ENCODE results near the gene COPS8.

The COPS8 gene

GRCh38 chr2:237064203-237065070 lies 21.3 kb upstream of the COPS8 start:
- no peak for DNase-seq (ENCODE audit: low spot score)
- no peak for FAIRE-seq

DNA sequence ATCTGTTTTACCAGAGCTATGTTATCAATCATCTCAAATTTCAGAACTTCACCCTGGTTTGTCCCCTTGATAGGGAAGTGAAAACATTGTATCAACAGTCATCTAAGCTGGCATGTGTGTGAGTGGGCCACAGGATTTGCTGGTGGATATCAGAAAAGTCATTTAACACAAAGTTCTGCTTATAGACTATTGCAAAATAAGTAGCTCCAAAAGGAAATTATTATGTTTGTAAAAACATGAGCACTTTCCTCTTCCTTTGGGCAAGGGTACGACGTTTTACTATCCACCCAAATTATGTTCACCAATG lies 20.7 kb upstream of the COPS8 start:
- FAIRE-seq (no peak), DNase-seq (ENCODE audit: low spot score) (no peak)

DNA sequence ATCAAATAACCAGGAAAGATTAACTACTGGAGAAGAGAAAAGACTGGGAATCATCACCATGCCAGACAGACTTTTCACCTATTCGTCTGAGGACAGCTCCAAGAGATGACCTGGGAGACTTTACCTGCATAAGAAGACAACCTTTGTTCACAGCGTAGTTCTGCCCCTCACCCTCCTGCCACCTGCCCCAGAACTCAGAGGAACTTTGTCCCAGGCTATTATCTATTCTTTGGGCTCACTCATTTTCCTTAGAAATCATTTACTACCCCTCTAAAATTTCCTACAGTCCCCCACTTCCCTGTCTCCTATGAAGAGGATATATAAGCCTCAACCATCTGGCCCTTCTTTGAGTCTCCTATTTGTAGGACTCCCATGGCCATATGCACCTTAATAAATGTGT lies 19.3 kb upstream of the COPS8 start:
- DNase-seq (ENCODE audit: low spot score) = no peak
- FAIRE-seq = no peak

- no peak for FAIRE-seq
- DNase-seq (ENCODE audit: low spot score) = no peak
Observed at GRCh38 chr2:237068005-237068576, 17.6 kb upstream of the COPS8 start.

- DNase-seq (ENCODE audit: low spot score) (peak; percentile 72), FAIRE-seq (no peak)
Observed at GRCh38 chr2:237072067-237072931, 13.4 kb upstream of the COPS8 start.

- FAIRE-seq = no peak
- DNase-seq (ENCODE audit: low spot score) = no peak
Observed at GRCh38 chr2:237073552-237073951, 12.1 kb upstream of the COPS8 start.

GRCh38 chr2:237074211-237074993 lies 11.3 kb upstream of the COPS8 start:
- no peak for FAIRE-seq

DNA sequence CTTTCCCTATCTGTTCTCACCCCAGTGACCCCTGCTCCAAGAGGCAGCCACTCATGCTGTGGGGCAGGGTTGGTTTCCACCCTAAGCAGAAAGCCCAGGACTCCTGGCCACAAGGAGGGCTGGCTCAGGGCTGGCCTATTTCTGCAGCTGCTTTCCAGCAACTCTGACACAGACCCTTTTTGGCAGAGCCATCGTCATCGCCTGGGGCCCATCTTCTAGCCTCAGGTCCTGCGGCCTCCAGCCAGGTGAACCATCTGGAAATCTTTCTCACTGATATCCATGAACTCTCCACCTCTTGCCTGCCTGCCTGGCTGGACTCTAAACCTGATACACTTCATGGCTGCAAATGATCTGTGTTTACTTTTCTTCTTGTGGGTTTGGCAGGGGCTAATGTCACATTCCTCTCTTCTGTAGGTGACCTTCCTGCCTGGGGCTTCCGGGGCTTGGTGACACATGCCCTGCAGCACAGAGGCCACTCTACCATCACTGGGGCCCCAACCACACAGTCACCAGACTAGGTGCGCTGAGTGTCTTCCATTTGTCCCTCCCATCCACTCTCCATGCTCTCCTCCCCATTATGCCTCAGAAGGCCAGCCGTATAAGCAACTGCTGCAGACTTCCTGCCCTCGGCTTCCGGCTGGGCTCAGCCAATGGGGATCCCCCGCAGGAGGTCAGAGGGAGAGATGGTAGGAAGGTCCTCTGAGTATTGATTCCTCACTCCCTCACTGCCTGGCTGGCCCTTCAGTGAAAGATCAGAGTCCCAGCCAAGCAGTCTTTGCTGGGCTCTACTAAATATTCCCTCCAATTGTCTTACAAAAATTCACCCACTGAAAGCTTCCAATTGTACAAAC lies 9.7 kb upstream of the COPS8 start:
- no peak for FAIRE-seq

More at GRCh38 chr2:237074211-237074993, 11.3 kb upstream of the COPS8 start:
- no peak for DNase-seq (ENCODE audit: low spot score)

GRCh38 chr2:237081596-237081995 lies 4.1 kb upstream of the COPS8 start:
- DNase-seq (ENCODE audit: low spot score) (no peak), FAIRE-seq (no peak)

More for the DNA sequence above, 9.7 kb upstream of the COPS8 start:
- peak; percentile 33 for DNase-seq (ENCODE audit: low spot score)

DNA sequence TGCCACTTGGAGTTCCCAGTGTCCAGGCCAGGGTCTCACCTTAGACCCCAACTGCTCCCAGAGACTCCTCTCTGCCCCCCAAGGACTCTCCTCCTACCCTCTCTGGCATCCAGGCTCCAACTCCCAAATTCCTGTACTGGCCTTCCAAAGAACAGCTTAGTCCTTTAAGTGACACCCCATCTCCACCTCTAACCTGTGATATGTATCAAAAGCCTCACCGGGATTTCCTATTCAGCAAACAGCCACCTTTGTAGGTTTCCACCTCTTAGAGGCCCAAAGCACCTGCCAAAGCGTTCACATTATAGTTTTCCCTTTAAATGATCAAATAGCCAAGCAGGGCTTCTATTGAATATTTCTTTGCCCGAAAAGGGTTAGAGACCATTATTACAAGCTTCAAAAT lies 2.7 kb upstream of the COPS8 start:
- FAIRE-seq (no peak), DNase-seq (ENCODE audit: low spot score) (no peak)

DNA sequence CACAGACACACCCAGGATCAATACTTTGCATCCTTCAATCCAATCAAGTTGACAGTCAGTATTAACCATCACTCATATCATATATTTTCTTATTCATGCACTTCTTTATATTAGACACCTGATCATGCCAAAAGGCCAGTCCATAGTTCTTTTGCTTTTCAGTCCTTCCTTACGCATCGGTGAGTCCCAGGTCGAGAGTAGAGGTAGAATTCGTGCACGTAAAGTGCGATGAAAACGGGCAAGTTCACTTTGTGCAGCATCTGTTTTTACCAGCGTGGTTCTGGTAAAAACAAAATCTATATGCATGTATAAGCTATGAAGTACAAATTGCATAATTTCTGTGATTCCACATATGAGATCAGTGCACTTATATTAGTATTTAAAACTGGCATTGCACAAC lies 1.2 kb upstream of the COPS8 start:
- FAIRE-seq (no peak), DNase-seq (ENCODE audit: low spot score) (no peak)

GRCh38 chr2:237090906-237091305 lies 5.2 kb downstream of the COPS8 start:
- FAIRE-seq = no peak
- DNase-seq (ENCODE audit: low spot score) = no peak

DNA sequence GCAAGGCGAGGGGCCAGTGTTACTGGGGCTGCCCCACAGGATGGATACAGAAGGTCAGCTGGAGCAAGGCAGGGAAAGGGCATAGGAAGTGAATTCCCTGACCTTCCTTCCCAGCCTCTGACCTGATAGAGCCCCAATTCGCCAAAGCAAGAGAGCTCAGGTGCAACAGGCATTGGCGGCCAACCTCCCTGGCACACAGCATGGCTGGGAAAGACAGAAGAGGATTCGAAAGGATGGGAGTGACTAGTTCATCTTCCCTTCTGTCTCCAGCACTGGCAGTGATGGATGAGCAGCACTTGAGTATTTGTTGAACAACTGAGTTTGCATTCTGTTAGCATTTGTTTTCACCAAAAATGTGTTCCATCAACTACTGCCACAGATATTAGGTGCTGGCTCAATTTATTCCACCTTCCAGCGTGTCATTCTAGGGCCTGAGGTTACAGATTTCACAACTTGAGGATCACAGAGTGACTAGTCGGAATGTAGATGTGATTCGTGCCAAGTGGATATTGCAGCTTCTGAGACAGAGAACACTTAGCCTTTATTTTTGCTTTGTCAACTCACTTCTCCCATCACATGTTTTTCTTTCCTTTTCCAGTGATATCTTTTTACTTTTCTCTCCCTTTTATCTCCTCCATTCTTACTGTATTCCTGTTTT lies 6.2 kb downstream of the COPS8 start:
- DNase-seq (ENCODE audit: low spot score) = no peak

DNA sequence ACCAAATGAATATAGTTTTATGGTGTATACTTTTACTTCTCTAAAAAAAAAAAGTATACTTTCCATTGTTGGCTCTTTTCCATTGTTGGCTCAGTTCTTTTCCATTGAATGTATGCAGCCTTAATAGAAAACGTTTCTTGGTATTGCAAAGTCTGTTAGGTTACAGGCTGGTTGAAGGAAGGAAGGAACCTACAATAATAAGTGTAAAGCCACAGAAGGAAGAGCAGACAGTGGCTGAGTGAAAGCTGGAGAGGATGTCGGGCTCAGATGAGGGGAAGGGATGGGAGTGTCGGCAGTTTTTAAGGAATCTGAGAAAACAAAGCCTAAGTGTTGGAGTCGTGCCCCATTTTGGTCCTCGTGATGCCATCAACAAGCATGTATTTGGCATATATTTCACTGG lies 6.8 kb downstream of the COPS8 start:
- FAIRE-seq (no peak), DNase-seq (ENCODE audit: low spot score) (no peak)

More for the DNA sequence above, 6.2 kb downstream of the COPS8 start:
- no peak for FAIRE-seq

DNA sequence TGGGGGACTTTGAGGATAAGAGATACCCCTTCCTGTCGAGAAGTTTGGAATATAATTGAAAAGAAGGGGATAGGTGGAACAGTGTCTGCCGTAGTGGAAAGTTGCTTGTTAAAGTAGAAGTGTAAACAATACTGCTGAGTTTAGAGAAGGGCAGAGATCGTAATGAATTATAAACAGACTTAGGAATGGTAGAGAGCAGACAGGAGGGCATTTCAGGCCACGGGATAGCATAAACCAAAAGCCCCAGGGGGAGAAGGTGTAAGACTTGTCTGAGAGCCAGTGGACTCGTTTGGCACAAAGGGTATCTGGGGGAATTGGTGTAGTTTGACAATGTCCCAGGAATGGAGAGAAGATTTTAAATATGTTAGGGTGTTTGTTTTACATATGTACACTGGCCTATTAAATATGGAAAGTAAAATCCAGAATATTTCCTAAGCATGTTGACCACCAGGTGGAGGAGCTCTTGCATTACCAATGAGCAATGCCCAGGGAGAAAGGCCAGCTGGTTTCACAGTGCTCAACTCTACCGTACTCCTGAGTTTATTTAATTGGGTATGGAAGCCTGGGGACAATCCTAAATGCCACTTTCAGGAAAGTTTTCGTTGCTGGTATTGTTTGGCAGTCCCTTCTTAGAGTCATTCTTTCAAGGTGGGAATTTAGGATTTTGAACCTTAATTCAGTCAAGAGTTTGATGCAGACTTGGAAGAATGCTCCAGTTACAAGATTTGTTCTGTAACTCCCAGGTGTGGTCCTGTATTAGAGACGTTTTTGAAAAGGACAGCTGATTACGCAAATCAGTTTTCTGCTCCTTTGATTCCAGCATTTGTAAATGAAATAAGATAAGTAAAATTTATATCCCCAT lies 7.5 kb downstream of the COPS8 start:
- FAIRE-seq = no peak
- no peak for DNase-seq (ENCODE audit: low spot score)

DNA sequence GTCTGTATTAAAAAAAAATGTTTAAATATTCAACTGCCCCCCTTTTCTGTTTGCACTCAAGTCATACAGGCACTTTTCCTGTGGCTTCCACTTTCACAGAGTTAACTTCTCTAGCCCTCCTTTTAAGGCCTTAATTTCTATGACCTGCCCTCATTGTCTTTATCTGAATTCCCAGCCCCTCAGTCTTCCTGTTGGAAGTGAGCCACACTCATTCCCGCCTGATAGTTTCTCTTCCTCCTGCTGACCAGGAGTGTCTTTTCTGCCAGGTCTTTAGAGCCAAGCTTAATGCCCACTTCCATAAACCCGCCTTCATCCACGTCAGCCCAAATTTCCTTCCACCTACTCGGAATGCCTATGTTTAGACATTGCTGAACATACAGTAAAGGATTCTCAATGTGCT lies 10.5 kb downstream of the COPS8 start:
- FAIRE-seq (no peak), DNase-seq (ENCODE audit: low spot score) (no peak)

- no peak for FAIRE-seq
Observed at GRCh38 chr2:237096911-237097310, 11.2 kb downstream of the COPS8 start.

DNA sequence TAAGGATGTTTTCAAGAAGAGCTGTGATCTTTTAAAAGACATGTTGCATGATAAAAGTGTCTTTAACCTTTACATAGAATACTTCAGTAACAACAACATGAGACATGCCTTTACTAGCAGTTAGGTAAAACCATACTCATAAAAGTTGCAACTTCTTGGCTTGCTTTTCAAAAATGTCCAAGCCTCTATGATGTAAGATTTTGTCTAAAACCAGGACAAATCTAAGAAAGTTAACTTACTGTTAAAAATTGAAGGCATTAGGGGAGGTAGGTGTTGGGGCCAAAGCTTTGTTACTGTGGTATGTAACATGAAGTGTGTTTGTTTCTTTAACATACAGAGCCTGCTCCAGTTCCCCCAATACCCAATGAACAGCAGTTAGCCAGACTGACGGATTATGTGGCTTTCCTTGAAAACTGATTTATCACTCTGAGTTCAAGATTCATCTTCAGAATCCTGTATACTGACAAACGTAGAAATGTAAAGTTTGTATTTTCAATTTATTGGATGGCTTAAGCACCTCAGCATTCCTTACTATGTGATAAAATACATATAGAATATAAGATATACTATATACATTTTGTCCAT lies 11.7 kb downstream of the COPS8 start:
- DNase-seq (ENCODE audit: low spot score) (no peak), FAIRE-seq (no peak)

More at GRCh38 chr2:237096911-237097310, 11.2 kb downstream of the COPS8 start:
- DNase-seq (ENCODE audit: low spot score) = no peak
